ENCODE measurements around the gene ABCD3.

GRCh38 chr1:94416901-94417727 lies 1.1 kb upstream of the ABCD3 start:
- TF ChIP-seq ELF4 (IDR thresholded peaks at IDR 0.05) = no peak
- TF ChIP-seq FOXK2 (IDR thresholded peaks at IDR 0.05) = no peak
- TF ChIP-seq CTBP1 (IDR thresholded peaks at IDR 0.05; ENCODE audit: borderline replicate concordance) = no peak
- TF ChIP-seq, protein P1, sequence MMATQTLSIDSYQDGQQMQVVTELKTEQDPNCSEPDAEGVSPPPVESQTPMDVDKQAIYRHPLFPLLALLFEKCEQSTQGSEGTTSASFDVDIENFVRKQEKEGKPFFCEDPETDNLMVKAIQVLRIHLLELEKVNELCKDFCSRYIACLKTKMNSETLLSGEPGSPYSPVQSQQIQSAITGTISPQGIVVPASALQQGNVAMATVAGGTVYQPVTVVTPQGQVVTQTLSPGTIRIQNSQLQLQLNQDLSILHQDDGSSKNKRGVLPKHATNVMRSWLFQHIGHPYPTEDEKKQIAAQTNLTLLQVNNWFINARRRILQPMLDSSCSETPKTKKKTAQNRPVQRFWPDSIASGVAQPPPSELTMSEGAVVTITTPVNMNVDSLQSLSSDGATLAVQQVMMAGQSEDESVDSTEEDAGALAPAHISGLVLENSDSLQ (IDR thresholded peaks at IDR 0.05) = no peak
- no peak for TF ChIP-seq ZNF384 (IDR thresholded peaks at IDR 0.05)
- TF ChIP-seq SP1 (IDR thresholded peaks at IDR 0.05) = no peak
- TF ChIP-seq FOXA1 (IDR thresholded peaks at IDR 0.05) = no peak
- no peak for TF ChIP-seq L3MBTL2 (conservative IDR thresholded peaks at IDR 0.05)
- no peak for TF ChIP-seq TARDBP (IDR thresholded peaks at IDR 0.05)

Data from HEK293T (cell line).